K562 (cell line): ENCODE data around the gene ARHGAP18. TPM values are rescaled to one million over a fixed set of nuclear protein-coding genes. Genes with fewer than 3 reads are reported as not detected.

Experiments used
- C11orf30 ChIP-seq: fragments of 450-650 bp; IDR thresholded peaks from 2 replicates; pipeline ENCODE4 v1.6.1; 2016; ENCODE audit warnings: low read depth, mild to moderate bottlenecking
- DACH1 ChIP-seq: fragments of 450-650 bp; IDR thresholded peaks from 2 replicates; pipeline ENCODE4 v1.6.1; 2018; ENCODE audit not compliant: partially characterized antibody
- DNMT1 ChIP-seq: fragments of 450-650 bp; IDR thresholded peaks from 2 replicates; pipeline ENCODE4 v1.6.1; 2016; ENCODE audit warnings: antibody characterized with exemption, mild to moderate bottlenecking
- DPF2 ChIP-seq: fragments of 450-650 bp; IDR thresholded peaks from 2 replicates; pipeline ENCODE4 v1.6.1; 2016
- ELF4 ChIP-seq: fragments of 450-650 bp; formaldehyde crosslinking; IDR thresholded peaks from 2 replicates; pipeline ENCODE4 v1.4.0; 2022; ENCODE audit warnings: missing genetic modification characterization
- FUS ChIP-seq: fragments of 200-400 bp; formaldehyde crosslinking; optimal IDR thresholded peaks from 2 replicates; pipeline ENCODE3; 2017; ENCODE audit warnings: low read depth, low read length
- GABPB2 ChIP-seq: fragments of 250-450 bp; sonication (Bioruptor Pico); conservative IDR thresholded peaks from 2 replicates; pipeline ENCODE4 v1.5.1; 2021; ENCODE audit warnings: mild to moderate bottlenecking
- HDAC2 ChIP-seq: fragments of 450-650 bp; IDR thresholded peaks from 2 replicates; pipeline ENCODE4 v1.6.1; 2016; ENCODE audit warnings: mild to moderate bottlenecking
- HDAC3 ChIP-seq: fragments of 450-650 bp; IDR thresholded peaks from 2 replicates; pipeline ENCODE4 v1.6.1; 2018; ENCODE audit warnings: borderline replicate concordance, mild to moderate bottlenecking, moderate library complexity; ENCODE audit not compliant: partially characterized antibody
- KLF16 ChIP-seq: IDR thresholded peaks from 2 replicates; pipeline ENCODE4 v1.6.1; 2016; ENCODE audit warnings: antibody characterized with exemption
- MAFF ChIP-seq: IDR thresholded peaks from 2 replicates; pipeline ENCODE4 v1.6.1; 2012; ENCODE audit warnings: low read length, improper control_type of control experiment
- MYC ChIP-seq, 2 experiments: fragments of 250-450 bp in 1 of 2; sonication (Bioruptor Pico) in 1 of 2; IDR thresholded peaks; 2 replicates each; pipeline versions ENCODE4 v1.5.1 to v1.6.1; 2012 to 2021; ENCODE audit warnings: low read depth in 2 of 2, borderline replicate concordance in 1 of 2, improper control_type of control experiment in 1 of 2, low read length in 1 of 2, mild to moderate bottlenecking in 1 of 2, moderate library complexity in 1 of 2
- NFYB ChIP-seq: IDR thresholded peaks from 2 replicates; pipeline ENCODE4 v1.6.1; 2011; ENCODE audit warnings: mild to moderate bottlenecking, moderate library complexity; ENCODE audit not compliant: insufficient read length; ENCODE audit errors: extremely low read depth
- NR2C1 ChIP-seq, 2 experiments: fragments of 450-650 bp; IDR thresholded peaks; 2 replicates each; pipeline ENCODE4 v1.6.1; 2017; ENCODE audit warnings: mild to moderate bottlenecking in 2 of 2, antibody characterized with exemption in 1 of 2, inconsistent platforms in 1 of 2, missing compliant biosample characterization in 1 of 2, missing genetic modification characterization in 1 of 2
- NUFIP1 ChIP-seq: fragments of 450-650 bp; IDR thresholded peaks from 2 replicates; pipeline ENCODE4 v1.6.1; 2018; ENCODE audit not compliant: partially characterized antibody
- POLR2A ChIP-seq: fragments of 450-650 bp; conservative IDR thresholded peaks from 2 replicates; pipeline ENCODE4 v1.6.1; 2016
- SMAD1 ChIP-seq: fragments of 150-350 bp; IDR thresholded peaks from 2 replicates; pipeline ENCODE4 v1.6.1; 2014; ENCODE audit warnings: low read length, low read depth; ENCODE audit not compliant: partially characterized antibody
- SOX6 ChIP-seq: fragments of 450-650 bp; IDR thresholded peaks from 2 replicates; pipeline ENCODE4 v1.6.1; 2014; ENCODE audit warnings: mild to moderate bottlenecking
- SP1 ChIP-seq: sonication (generic); formaldehyde crosslinking; IDR thresholded peaks from 2 replicates; pipeline ENCODE4 v1.8.1; 2022; ENCODE audit warnings: mild to moderate bottlenecking, missing genetic modification reagents
- STAT5B ChIP-seq: fragments of 250-450 bp; sonication (Bioruptor Pico); IDR thresholded peaks from 2 replicates; pipeline ENCODE4 v1.8.0; 2021; ENCODE audit warnings: mild to moderate bottlenecking, inconsistent platforms
- TBP ChIP-seq: optimal IDR thresholded peaks from 2 replicates; pipeline ENCODE3; 2011; ENCODE audit warnings: low read depth, low read length, improper control_type of control experiment
- ZBTB17 ChIP-seq: fragments of 450-650 bp; formaldehyde crosslinking; IDR thresholded peaks from 2 replicates; pipeline ENCODE4 v1.4.0; 2020; ENCODE audit warnings: mild to moderate bottlenecking
- ZFX ChIP-seq: sonication (generic); formaldehyde crosslinking; IDR thresholded peaks from 2 replicates; pipeline ENCODE4 v1.8.0; 2022; ENCODE audit warnings: mild to moderate bottlenecking, missing genetic modification reagents, moderate library complexity
- ZKSCAN1 ChIP-seq: fragments of 150-350 bp; IDR thresholded peaks from 2 replicates; pipeline ENCODE4 v1.6.1; 2016; ENCODE audit warnings: low read depth, low read length
- ZNF140 ChIP-seq: fragments of 250-450 bp; sonication (Bioruptor Pico); IDR thresholded peaks from 2 replicates; pipeline ENCODE4 v1.8.0; 2021; ENCODE audit warnings: moderate library complexity, mild to moderate bottlenecking, inconsistent platforms
- polyA plus RNA-seq, 8 experiments: library from polyadenylated mRNA; depleted of rRNA in 4 of 8; stranded (reverse) in 5 of 8; unstranded in 3 of 8; fragments of >200 nt; fragmentation: Nextera tagmentation in 2 of 8; fragmentation: Illumina TruSeq in 1 of 8; extraction: Ambion mirVana in 2 of 8; extraction: Trizol in 1 of 8; gene quantifications; 2 replicates each; pipeline versions ENCODE4 v1.2.1 to v1.2.3, GENCODE V29; 2011 to 2014; ENCODE audit warnings: inconsistent platforms in 1 of 8, missing spikeins in 1 of 8
- total RNA-seq, 7 experiments: library from RNA; depleted of rRNA in 6 of 7; stranded (reverse); fragments of >200 nt in 6 of 7; fragmentation: Illumina TruSeq in 2 of 7; extraction: Trizol in 2 of 7; gene quantifications; 2 replicates each; pipeline versions ENCODE4 v1.2.1 to v1.2.3, GENCODE V29; 2011 to 2021; ENCODE audit warnings: low replicate concordance in 1 of 7
- TF ChIP-seq, protein P1 (sequence below): sonication (generic); formaldehyde crosslinking; IDR thresholded peaks from 2 replicates; pipeline ENCODE4 v1.8.0; 2023; ENCODE audit warnings: mild to moderate bottlenecking, missing genetic modification reagents
- TF ChIP-seq, protein P2 (sequence below): sonication (generic); formaldehyde crosslinking; IDR thresholded peaks from 2 replicates; pipeline ENCODE4 v1.8.0; 2022; ENCODE audit warnings: mild to moderate bottlenecking, low read depth, missing genetic modification reagents
- TF ChIP-seq, protein P3 (sequence below): sonication (generic); formaldehyde crosslinking; IDR thresholded peaks from 2 replicates; pipeline ENCODE4 v1.8.0; 2022; ENCODE audit warnings: mild to moderate bottlenecking, missing genetic modification reagents

Gene ARHGAP18
- total and polyA plus RNA-seq, 9 of the 15 experiments (the other 6 are each of a cell fraction or from before 2014, with no cell fraction given) = 13.3 to 29.7 (median 21.1) TPM

DNA sequence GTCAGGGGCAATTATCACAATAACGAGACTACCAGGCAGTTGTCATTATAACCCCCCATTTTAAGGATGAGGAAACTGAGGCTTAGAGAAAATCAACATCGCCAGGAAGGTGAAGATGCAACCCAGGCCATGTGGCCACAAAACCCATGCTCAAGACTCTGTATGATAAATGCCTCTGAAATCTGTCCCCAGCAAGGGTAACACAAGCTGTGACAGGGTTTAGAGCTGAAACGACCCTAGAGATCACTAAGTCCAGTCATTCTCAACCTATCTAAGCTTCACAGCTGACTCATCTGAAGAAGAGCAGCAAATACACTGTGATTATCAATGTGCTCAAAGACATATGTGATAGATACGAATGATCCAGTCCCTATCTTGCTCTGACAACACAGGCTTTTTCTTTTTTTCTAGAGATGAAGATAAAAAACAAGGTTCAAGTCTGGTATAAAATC lies 47.0 kb downstream of the ARHGAP18 start (continued):
- TF ChIP-seq SP1 (CRISPR knock-in tag) (no peak), C11orf30 (peak; percentile 43; the same call in 1 of the 2 replicates), STAT5B (no peak), SOX6 (peak; percentile 87), HDAC2 (peak; percentile 79; the same call in 1 of the 2 replicates), NR2C1 (IDR thresholded peaks at IDR 0.05) (no peak), NR2C1 (tag; IDR thresholded peaks at IDR 0.05) (no peak), ZFX (CRISPR knock-in tag) (no peak), DNMT1 (no peak), MYC (IDR thresholded peaks at IDR 0.05; ENCODE audit: low read depth, low read length) (0 out of 2 replicates have a peak, but pooled peaks have one; percentile 30), MYC (CRISPR knock-in tag; IDR thresholded peaks at IDR 0.05; ENCODE audit: borderline replicate concordance, low read depth) (no peak), TBP (no peak), HDAC3 (no peak), DACH1 (peak; percentile 87), ELF4 (CRISPR knock-in tag) (no peak), ZBTB17 (no peak), POLR2A (no peak), DPF2 (peak; percentile 88), ZNF140 (CRISPR knock-in tag) (no peak), NUFIP1 (no peak), ZKSCAN1 (no peak), FUS (no peak), NFYB (no peak), MAFF (no peak), KLF16 (peak; percentile 85), SMAD1 (no peak), GABPB2 (CRISPR knock-in tag) (no peak)
- TF ChIP-seq, protein P1, sequence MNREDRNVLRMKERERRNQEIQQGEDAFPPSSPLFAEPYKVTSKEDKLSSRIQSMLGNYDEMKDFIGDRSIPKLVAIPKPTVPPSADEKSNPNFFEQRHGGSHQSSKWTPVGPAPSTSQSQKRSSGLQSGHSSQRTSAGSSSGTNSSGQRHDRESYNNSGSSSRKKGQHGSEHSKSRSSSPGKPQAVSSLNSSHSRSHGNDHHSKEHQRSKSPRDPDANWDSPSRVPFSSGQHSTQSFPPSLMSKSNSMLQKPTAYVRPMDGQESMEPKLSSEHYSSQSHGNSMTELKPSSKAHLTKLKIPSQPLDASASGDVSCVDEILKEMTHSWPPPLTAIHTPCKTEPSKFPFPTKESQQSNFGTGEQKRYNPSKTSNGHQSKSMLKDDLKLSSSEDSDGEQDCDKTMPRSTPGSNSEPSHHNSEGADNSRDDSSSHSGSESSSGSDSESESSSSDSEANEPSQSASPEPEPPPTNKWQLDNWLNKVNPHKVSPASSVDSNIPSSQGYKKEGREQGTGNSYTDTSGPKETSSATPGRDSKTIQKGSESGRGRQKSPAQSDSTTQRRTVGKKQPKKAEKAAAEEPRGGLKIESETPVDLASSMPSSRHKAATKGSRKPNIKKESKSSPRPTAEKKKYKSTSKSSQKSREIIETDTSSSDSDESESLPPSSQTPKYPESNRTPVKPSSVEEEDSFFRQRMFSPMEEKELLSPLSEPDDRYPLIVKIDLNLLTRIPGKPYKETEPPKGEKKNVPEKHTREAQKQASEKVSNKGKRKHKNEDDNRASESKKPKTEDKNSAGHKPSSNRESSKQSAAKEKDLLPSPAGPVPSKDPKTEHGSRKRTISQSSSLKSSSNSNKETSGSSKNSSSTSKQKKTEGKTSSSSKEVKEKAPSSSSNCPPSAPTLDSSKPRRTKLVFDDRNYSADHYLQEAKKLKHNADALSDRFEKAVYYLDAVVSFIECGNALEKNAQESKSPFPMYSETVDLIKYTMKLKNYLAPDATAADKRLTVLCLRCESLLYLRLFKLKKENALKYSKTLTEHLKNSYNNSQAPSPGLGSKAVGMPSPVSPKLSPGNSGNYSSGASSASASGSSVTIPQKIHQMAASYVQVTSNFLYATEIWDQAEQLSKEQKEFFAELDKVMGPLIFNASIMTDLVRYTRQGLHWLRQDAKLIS = no peak
- TF ChIP-seq, protein P2, sequence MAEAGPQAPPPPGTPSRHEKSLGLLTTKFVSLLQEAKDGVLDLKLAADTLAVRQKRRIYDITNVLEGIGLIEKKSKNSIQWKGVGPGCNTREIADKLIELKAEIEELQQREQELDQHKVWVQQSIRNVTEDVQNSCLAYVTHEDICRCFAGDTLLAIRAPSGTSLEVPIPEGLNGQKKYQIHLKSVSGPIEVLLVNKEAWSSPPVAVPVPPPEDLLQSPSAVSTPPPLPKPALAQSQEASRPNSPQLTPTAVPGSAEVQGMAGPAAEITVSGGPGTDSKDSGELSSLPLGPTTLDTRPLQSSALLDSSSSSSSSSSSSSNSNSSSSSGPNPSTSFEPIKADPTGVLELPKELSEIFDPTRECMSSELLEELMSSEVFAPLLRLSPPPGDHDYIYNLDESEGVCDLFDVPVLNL (CRISPR knock-in tag) = no peak
- TF ChIP-seq, protein P3, sequence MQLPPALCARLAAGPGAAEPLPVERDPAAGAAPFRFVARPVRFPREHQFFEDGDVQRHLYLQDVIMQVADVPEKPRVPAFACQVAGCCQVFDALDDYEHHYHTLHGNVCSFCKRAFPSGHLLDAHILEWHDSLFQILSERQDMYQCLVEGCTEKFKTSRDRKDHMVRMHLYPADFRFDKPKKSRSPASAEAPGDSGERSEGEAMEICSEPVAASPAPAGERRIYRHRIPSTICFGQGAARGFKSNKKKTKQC = no peak
